IMR-90 (cell line): Measurements from ENCODE around the gene ALKBH2. TPM values are rescaled to one million over a fixed set of nuclear protein-coding genes. Genes with fewer than 3 reads are reported as not detected.

Experiments used
- CTCF ChIP-seq: conservative IDR thresholded peaks from 2 replicates; pipeline ENCODE4 v1.5.1; 2012; ENCODE audit warnings: mild to moderate bottlenecking, low read depth, low read length, improper control_type of control experiment
- ELK1 ChIP-seq: fragments of 150-350 bp; IDR thresholded peaks from 2 replicates; pipeline ENCODE4 v1.6.1; 2016; ENCODE audit warnings: low read depth, mild to moderate bottlenecking, low read length, moderate library complexity, borderline replicate concordance
- MAFK ChIP-seq: IDR thresholded peaks from 2 replicates; pipeline ENCODE4 v1.6.1; 2012; ENCODE audit warnings: low read depth, low read length, improper control_type of control experiment
- polyA plus RNA-seq, 3 experiments: library from polyadenylated mRNA; depleted of rRNA; stranded (reverse); fragments of >200 nt; gene quantifications; 2 replicates each; pipeline ENCODE4 v1.2.3, GENCODE V29; 2012; ENCODE audit warnings: low replicate concordance in 1 of 3
- total RNA-seq: library from RNA; depleted of rRNA; stranded (reverse); fragments of >200 nt; gene quantifications from 2 replicates; pipeline ENCODE4 v1.2.3, GENCODE V29; 2012

The ALKBH2 gene
- total and polyA plus RNA-seq, 2 of the 4 experiments (the other 2 are of a cell fraction), result 14.9 to 17.8 TPM

- TF ChIP-seq ELK1 (no peak), CTCF (no peak), MAFK (no peak)
Observed at GRCh38 chr12:109131154-109132050, 38.1 kb upstream of the ALKBH2 start (continued).
